Measurements from ENCODE around the gene ZFR2. TPM values are rescaled to one million over a fixed set of nuclear protein-coding genes. Genes with fewer than 3 reads are reported as not detected.
"Not testable (repeated sequence)": the region's sequence is repeated elsewhere in the genome, so short reads cannot be mapped to it uniquely, and the experiment has no call there.

Gene ZFR2
- total RNA-seq, 4 donors from 2014 or later, result not detected

GRCh38 chr19:3881272-3882040 lies 12.6 kb upstream of the ZFR2 start:
- no peaks in the 10 kb centered on the region for H3K9me3 ChIP-seq
- H3K4me1 ChIP-seq, result peaks cover 0 to 6% of the 10 kb centered on the region in 2 donors
- H3K27me3 ChIP-seq, result peaks cover 0 to 30% of the 10 kb centered on the region in 2 donors
- H3K36me3 ChIP-seq, result no peaks in the 10 kb centered on the region
- TF ChIP-seq CTCF (IDR thresholded peaks at IDR 0.05), result no peak
- TF ChIP-seq POLR2A (IDR thresholded peaks at IDR 0.05), result no peak
- H3K4me3 ChIP-seq, result no peak overlapping the region
- DNase-seq, result no peak
- intact Hi-C loops (cut with DNase I; ENCODE audit: low total_unique reads), result no loop called here
- H3K27ac ChIP-seq, result no peak overlapping the region

- intact Hi-C loops (cut with DNase I; ENCODE audit: low total_unique reads), result no loop called here
- H3K4me3 ChIP-seq, result no peak within 1 kb of the TSS
- no peak within 1 kb of the TSS for H3K27ac ChIP-seq
- H3K4me1 ChIP-seq, result peaks cover 0 to 6% of the 10 kb centered on the region in 2 donors
- H3K36me3 ChIP-seq, result no peaks in the 10 kb centered on the region
- DNase-seq, result no peak
- peaks cover 0 to 30% of the 10 kb centered on the region in 2 donors for H3K27me3 ChIP-seq
- TF ChIP-seq CTCF (IDR thresholded peaks at IDR 0.05) (no peak), POLR2A (IDR thresholded peaks at IDR 0.05) (no peak)
- H3K9me3 ChIP-seq, result no peaks in the 10 kb centered on the region
These were observed 11.8 kb upstream of the ZFR2 start, which contains the start of gene ATCAY for GRCh38 chr19:3880471-3881271. ATCAY (plus strand) TSS chr19:3880685; CDS start chr19:3885768, 5,083 bp downstream.

GRCh38 chr19:3879656-3880055 lies 10.8 kb upstream of the ZFR2 start:
- intact Hi-C loops (cut with DNase I; ENCODE audit: low total_unique reads), result no loop called here
- no peak for DNase-seq
- H3K4me3 ChIP-seq, result no peak overlapping the region
- H3K36me3 ChIP-seq, result no peaks in the 10 kb centered on the region
- peaks cover 0 to 30% of the 10 kb centered on the region in 2 donors for H3K27me3 ChIP-seq
- peaks cover 0 to 6% of the 10 kb centered on the region in 2 donors for H3K4me1 ChIP-seq
- no peak overlapping the region for H3K27ac ChIP-seq
- no peak for TF ChIP-seq CTCF (IDR thresholded peaks at IDR 0.05)
- no peak for TF ChIP-seq POLR2A (IDR thresholded peaks at IDR 0.05)
- no peaks in the 10 kb centered on the region for H3K9me3 ChIP-seq

GRCh38 chr19:3874695-3875094 lies 5.9 kb upstream of the ZFR2 start:
- H3K4me3 ChIP-seq; DNase-seq; H3K27ac ChIP-seq; H3K9me3 ChIP-seq; H3K36me3 ChIP-seq; H3K4me1 ChIP-seq; H3K27me3 ChIP-seq; intact Hi-C loops (cut with DNase I; ENCODE audit: low total_unique reads): not testable (repeated sequence)

GRCh38 chr19:3873151-3873550 lies 4.3 kb upstream of the ZFR2 start:
- no peak for DNase-seq
- Histone ChIP-seq H3K27ac (no peak overlapping the region), H3K4me1 (no peaks in the 10 kb centered on the region), H3K9me3 (no peaks in the 10 kb centered on the region), H3K36me3 (no peaks in the 10 kb centered on the region), H3K4me3 (no peak overlapping the region), H3K27me3 (peaks cover 13 to 20% of the 10 kb centered on the region in 2 donors)
- TF ChIP-seq CTCF (IDR thresholded peaks at IDR 0.05) (no peak), POLR2A (IDR thresholded peaks at IDR 0.05) (no peak)
- intact Hi-C loops (cut with DNase I; ENCODE audit: low total_unique reads), result no loop called here
